GM21515 (cell line): ENCODE data around the gene FAM210A.

Experiments
- ATAC-seq: cut with Tn5 transposase; IDR thresholded peaks from one replicate; pipeline ENCODE4 v1.9.1; 2021; ENCODE audit not compliant: unreplicated experiment

FAM210A gene

DNA sequence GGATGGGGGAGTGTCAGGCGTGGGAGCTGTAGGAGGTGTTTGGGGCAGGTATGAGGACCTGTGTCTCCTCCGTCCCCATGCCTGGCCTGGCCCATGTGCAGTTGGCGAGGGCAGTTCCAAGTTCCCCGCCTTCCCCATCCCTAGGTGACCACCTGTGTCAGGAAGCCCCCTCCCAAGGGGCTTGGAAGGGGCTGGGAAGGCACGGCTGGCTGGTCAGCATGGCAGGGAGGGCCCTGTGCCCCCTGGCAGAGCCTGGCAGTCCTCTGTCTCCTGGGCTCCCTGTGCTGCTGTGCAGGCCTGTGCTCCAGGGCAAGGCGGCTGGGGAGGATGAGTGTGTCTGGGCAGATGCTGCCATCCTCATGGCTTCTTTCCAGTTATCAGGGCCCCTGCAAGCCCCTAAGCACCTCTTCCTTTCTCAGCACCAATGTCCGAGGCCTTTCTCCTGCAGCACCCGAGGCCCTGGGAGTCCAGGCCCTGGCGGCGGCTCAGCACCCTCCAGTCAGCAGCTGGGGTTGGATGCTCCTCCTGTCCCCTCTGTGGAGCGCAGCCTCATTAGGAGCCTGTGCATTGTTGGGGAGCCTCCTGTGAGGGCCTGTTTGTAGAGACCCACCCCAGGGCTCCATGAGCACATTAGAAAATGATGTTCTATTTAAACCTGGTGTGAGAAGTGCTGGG, 101.7 kb downstream of the FAM210A start:
- ATAC-seq, result no peak

GRCh38 chr18:13623871-13624270, 102.5 kb downstream of the FAM210A start:
- no peak for ATAC-seq

DNA sequence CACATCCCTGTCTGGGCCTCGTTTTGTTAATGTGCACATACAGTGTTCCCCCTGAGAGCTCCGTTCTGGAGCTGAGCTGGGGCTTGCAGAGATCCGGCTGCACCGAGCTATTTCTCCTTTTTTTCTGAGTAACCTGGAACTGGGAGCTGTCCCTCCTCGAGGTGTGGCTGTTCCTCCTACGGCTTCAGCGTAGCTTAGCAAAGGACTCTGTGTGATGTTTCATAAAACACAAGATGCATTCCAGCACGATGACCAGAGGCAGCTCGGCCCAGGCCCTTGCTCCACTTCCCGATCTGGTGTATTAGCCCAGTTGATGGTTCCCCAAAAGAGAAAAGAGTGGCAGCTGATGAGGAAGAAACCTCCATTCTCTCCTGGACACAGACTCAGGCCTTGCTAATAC, 103.0 kb downstream of the FAM210A start:
- ATAC-seq, result no peak

GRCh38 chr18:13622751-13623150, 103.6 kb downstream of the FAM210A start:
- ATAC-seq, result no peak

DNA sequence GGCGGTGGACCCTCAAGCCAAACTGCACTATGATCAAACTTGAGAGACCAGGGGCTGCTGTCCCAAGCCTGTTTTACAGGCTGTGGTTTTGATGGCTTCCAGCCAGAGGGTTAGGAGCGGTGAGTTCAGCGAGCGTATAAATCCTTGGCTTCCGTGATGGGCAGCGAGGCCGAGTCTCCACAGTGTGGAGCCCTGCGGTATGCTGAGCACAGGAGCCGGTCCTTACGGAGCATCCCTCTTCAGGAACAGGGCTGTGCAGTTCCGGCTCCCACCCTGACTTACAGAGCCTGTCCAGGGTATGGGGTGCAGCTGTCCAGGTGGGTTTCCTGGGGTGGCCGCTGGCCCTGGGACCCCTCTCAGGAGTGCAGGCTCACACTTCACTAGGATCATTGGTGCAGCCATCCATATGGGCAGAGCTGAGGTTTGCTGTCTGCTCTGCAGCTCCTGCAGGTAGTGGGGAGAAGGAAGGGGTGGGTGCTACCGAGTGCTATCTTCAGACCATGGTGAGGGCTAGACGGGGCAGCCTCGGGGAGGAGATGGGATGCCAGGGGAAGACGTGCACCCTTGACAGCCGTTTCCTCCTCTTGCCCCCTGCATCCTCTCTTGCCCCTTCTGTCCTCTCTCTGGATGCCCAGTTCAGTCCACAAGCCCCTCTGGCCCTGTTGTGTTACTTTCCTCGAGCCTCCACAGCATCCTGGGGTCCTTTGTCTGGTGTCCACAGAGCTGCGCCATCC, 104.3 kb downstream of the FAM210A start:
- no peak for ATAC-seq

DNA sequence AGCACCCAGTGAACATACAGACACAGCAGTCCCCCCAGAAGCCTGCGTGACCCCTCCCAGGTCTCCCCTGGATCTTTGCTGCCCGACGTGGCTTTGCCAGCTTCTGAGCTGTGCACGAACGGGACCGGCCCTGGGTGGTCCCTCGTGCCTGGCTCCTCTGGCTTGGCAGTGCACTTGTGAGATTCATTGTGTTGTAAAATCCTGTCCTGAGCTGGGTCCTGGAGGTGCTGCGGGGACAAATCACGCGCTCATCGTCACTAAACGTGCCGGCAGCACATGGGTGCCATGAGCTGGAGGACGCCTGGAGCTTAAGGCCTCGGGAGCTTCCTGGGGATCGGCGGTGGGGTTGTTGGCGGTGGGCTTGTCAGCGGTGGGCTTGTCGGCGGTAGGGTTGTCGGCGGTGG, 104.9 kb downstream of the FAM210A start:
- ATAC-seq, result no peak

DNA sequence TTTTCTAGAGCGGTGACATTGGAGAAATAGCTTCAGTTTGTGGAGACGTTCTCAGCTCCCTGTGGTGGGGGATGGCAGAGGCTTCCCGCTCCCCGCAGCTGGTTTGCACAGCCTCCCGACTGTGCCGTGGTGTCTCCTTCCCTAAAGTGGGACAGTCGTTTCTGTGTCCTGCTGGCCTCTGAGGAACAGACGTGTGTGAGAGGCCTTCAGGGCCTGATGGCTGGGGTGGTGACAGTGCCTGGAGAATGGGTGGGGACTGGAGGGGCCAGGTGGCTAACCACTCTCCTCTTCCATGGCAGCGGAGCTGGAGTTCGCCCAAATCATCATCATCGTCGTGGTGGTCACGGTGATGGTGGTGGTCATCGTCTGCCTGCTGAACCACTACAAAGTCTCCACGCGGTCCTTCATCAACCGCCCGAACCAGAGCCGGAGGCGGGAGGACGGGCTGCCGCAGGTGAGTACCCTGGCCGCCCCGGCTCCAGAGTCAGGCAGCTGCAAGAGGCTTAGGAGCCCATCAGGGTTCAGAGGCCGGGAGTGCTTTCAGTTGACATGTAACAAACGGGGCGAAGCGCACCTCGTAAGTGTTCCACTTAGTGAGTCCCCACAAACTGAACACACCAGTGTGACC, 105.4 kb downstream of the FAM210A start:
- no peak for ATAC-seq

GRCh38 chr18:13620206-13620672, 106.1 kb downstream of the FAM210A start:
- no peak for ATAC-seq

GRCh38 chr18:13619505-13620205, 106.7 kb downstream of the FAM210A start:
- ATAC-seq, result no peak

- no peak for ATAC-seq
These were observed 107.5 kb downstream of the FAM210A start for GRCh38 chr18:13618760-13619438.

DNA sequence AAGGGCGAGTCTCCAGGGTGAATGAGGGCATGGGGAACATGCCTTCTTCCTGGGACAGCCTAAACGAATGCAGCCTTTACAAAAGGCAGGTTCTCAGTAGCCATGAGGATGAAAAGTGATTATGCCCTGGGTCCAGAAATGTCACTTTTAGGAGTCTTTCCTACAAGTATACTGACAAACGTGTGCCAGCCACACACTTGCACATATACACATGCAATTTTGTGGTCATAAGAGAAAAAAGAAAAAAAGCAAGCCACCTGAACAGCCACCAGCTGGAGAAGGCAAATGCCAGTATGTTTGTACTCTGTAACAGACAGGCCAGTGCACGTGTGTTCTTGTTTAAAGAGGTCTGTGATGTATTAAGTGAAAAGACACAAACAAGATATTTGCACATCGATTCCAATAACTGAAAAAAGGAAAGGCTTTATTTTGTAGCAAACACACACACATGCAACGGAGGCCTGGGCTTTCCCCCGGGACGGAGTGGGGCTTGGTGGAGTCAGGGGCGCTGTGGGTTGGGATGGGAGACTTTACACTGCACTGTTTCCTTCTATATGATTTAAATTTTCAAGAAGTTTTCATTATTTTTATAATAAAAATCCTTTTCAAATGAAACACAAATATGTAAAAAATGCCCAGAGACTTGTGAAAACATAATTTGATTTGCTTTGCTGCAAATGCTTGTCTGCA, 108.4 kb downstream of the FAM210A start:
- ATAC-seq, result no peak

DNA sequence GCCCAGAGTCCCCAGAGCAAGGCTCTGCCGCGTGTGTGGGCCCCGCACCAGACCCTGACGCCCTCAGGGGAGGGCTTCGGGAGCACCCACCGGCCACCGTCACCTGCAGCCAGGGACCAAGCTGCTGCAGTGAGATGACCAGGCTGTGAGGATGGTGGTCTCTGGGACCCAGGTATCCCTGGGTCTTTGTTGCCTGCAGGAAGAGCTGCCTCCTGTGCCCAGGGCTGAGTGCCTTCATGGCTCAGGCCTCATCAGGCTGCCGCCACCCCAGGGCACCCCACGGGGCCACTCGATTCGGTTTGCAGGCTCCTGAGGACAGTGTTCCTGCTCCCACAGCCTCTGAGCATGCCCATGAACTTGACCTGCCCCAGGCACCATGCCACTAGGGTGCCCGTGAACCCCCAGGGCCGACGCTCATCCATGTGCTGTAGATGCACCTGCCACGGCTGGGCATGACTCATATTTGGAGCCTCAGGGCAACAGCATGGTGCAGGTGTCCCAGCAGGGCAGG, 109.8 kb downstream of the FAM210A start:
- no peak for ATAC-seq

GRCh38 chr18:13616041-13616440, 110.3 kb downstream of the FAM210A start:
- ATAC-seq, result no peak

DNA sequence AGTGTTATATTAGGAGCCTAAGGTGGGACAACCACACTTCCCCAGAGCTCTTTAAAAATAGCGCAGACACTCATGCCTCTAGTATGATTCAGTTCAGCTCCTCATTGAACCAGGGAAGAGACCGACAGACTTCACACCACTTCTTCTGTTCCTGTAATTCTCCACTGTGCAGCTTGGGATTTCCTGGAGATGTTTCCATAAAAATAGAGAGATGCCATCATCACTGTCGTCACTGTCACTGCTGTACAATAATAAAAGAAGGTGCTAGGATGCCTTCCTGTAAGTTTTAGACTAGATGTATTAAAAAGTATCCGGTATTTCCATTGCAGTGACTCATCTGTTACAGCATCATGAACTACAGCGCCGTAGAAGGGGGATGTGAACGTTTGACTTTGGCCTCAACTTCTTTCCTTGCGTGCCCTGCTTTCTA, 110.9 kb downstream of the FAM210A start:
- no peak for ATAC-seq

GRCh38 chr18:13614641-13615288, 111.6 kb downstream of the FAM210A start:
- no peak for ATAC-seq

- ATAC-seq, result no peak
These were observed 112.5 kb downstream of the FAM210A start for GRCh38 chr18:13613591-13614501.
